Progenitor cell of endocrine pancreas (in vitro differentiated cells): ENCODE measurements around the gene TMEM158. TPM values are rescaled to one million over a fixed set of nuclear protein-coding genes. Genes with fewer than 3 reads are reported as not detected.

Experiments
- DNase-seq: peaks from one replicate; pipeline ENCODE4 v3.0.0; 2021; ENCODE audit warnings: low spot score; ENCODE audit not compliant: unreplicated experiment
- H3K27ac Mint-ChIP-seq: 2 replicates; pipeline ENCODE4 v1.8.0; 2021; ENCODE audit warnings: mild to moderate bottlenecking, moderate library complexity, mixed read lengths
- H3K27me3 Mint-ChIP-seq: 2 replicates; pipeline ENCODE4 v1.8.0; 2021; ENCODE audit warnings: mixed read lengths
- H3K36me3 Mint-ChIP-seq: 2 replicates; pipeline ENCODE4 v1.8.0; 2022; ENCODE audit warnings: mixed read lengths; ENCODE audit not compliant: insufficient read depth
- H3K4me1 Mint-ChIP-seq: 2 replicates; pipeline ENCODE4 v1.8.0; 2021; ENCODE audit warnings: low read depth, mixed read lengths
- H3K4me3 Mint-ChIP-seq: 2 replicates; pipeline ENCODE4 v1.8.0; 2021; ENCODE audit warnings: low read depth, mild to moderate bottlenecking, moderate library complexity, mixed read lengths
- H3K9me3 Mint-ChIP-seq: 2 replicates; pipeline ENCODE4 v1.8.0; 2021; ENCODE audit warnings: low read depth, mixed read lengths
- CTCF ChIP-seq: fragments of 200-600 bp; sonication (generic); IDR thresholded peaks from one replicate; pipeline ENCODE4 v1.5.0; 2021; ENCODE audit warnings: antibody characterized with exemption, mild to moderate bottlenecking; ENCODE audit not compliant: unreplicated experiment
- total RNA-seq: library from RNA; stranded (reverse); gene quantifications from 2 replicates; pipeline ENCODE4 v1.2.1, GENCODE V29; 2021

The TMEM158 gene
- total RNA-seq, 1 donor from 2014 or later: 4.9 TPM

- no peaks in the 10 kb centered on the region for H3K4me1 Mint-ChIP-seq
- H3K27me3 Mint-ChIP-seq: peaks cover 5% of the 10 kb centered on the region
- TF ChIP-seq CTCF: no peak
- no peak for DNase-seq
- no peaks in the 10 kb centered on the region for H3K36me3 Mint-ChIP-seq
- peaks cover 2% of the 10 kb centered on the region for H3K9me3 Mint-ChIP-seq
- H3K4me3 Mint-ChIP-seq: no peak overlapping the region
- no peak overlapping the region for H3K27ac Mint-ChIP-seq
These were observed 46.1 kb upstream of the TMEM158 start for GRCh38 chr3:45272032-45272810.

GRCh38 chr3:45269952-45270351 is 43.9 kb upstream of the TMEM158 start:
- no peak overlapping the region for H3K27ac Mint-ChIP-seq
- no peaks in the 10 kb centered on the region for H3K9me3 Mint-ChIP-seq
- H3K4me1 Mint-ChIP-seq: no peaks in the 10 kb centered on the region
- H3K36me3 Mint-ChIP-seq: no peaks in the 10 kb centered on the region
- no peak overlapping the region for H3K4me3 Mint-ChIP-seq
- TF ChIP-seq CTCF: no peak
- DNase-seq: no peak
- H3K27me3 Mint-ChIP-seq: no peaks in the 10 kb centered on the region

- no peak for TF ChIP-seq CTCF
- no peak for DNase-seq
- H3K4me3 Mint-ChIP-seq: no peak overlapping the region
- H3K27ac Mint-ChIP-seq: no peak overlapping the region
- no peaks in the 10 kb centered on the region for H3K27me3 Mint-ChIP-seq
- no peaks in the 10 kb centered on the region for H3K9me3 Mint-ChIP-seq
- no peaks in the 10 kb centered on the region for H3K4me1 Mint-ChIP-seq
- H3K36me3 Mint-ChIP-seq: no peaks in the 10 kb centered on the region
These were observed 41.0 kb upstream of the TMEM158 start for GRCh38 chr3:45267097-45267496.

GRCh38 chr3:45261333-45262110 is 35.4 kb upstream of the TMEM158 start:
- no peak for DNase-seq
- H3K9me3 Mint-ChIP-seq: no peaks in the 10 kb centered on the region
- no peaks in the 10 kb centered on the region for H3K36me3 Mint-ChIP-seq
- peaks cover 22% of the 10 kb centered on the region for H3K27me3 Mint-ChIP-seq
- no peak overlapping the region for H3K4me3 Mint-ChIP-seq
- H3K27ac Mint-ChIP-seq: peak overlapping the region; percentile 17
- no peak for TF ChIP-seq CTCF
- H3K4me1 Mint-ChIP-seq: no peaks in the 10 kb centered on the region

- TF ChIP-seq CTCF: no peak
- H3K9me3 Mint-ChIP-seq: no peaks in the 10 kb centered on the region
- no peaks in the 10 kb centered on the region for H3K4me1 Mint-ChIP-seq
- no peak for DNase-seq
- no peaks in the 10 kb centered on the region for H3K36me3 Mint-ChIP-seq
- no peak overlapping the region for H3K27ac Mint-ChIP-seq
- peaks cover 22% of the 10 kb centered on the region for H3K27me3 Mint-ChIP-seq
- no peak overlapping the region for H3K4me3 Mint-ChIP-seq
These were observed 33.0 kb upstream of the TMEM158 start for GRCh38 chr3:45259133-45259532.
